ENCODE results near the gene LRRC4. TPM values are rescaled to one million over a fixed set of nuclear protein-coding genes. Genes with fewer than 3 reads are reported as not detected.

The LRRC4 gene, protein sequence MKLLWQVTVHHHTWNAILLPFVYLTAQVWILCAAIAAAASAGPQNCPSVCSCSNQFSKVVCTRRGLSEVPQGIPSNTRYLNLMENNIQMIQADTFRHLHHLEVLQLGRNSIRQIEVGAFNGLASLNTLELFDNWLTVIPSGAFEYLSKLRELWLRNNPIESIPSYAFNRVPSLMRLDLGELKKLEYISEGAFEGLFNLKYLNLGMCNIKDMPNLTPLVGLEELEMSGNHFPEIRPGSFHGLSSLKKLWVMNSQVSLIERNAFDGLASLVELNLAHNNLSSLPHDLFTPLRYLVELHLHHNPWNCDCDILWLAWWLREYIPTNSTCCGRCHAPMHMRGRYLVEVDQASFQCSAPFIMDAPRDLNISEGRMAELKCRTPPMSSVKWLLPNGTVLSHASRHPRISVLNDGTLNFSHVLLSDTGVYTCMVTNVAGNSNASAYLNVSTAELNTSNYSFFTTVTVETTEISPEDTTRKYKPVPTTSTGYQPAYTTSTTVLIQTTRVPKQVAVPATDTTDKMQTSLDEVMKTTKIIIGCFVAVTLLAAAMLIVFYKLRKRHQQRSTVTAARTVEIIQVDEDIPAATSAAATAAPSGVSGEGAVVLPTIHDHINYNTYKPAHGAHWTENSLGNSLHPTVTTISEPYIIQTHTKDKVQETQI
- total RNA-seq, result 0.23 to 0.94 TPM (median 0.32 TPM) in 3 replicates
- long read RNA-seq, result 0 reads

DNA sequence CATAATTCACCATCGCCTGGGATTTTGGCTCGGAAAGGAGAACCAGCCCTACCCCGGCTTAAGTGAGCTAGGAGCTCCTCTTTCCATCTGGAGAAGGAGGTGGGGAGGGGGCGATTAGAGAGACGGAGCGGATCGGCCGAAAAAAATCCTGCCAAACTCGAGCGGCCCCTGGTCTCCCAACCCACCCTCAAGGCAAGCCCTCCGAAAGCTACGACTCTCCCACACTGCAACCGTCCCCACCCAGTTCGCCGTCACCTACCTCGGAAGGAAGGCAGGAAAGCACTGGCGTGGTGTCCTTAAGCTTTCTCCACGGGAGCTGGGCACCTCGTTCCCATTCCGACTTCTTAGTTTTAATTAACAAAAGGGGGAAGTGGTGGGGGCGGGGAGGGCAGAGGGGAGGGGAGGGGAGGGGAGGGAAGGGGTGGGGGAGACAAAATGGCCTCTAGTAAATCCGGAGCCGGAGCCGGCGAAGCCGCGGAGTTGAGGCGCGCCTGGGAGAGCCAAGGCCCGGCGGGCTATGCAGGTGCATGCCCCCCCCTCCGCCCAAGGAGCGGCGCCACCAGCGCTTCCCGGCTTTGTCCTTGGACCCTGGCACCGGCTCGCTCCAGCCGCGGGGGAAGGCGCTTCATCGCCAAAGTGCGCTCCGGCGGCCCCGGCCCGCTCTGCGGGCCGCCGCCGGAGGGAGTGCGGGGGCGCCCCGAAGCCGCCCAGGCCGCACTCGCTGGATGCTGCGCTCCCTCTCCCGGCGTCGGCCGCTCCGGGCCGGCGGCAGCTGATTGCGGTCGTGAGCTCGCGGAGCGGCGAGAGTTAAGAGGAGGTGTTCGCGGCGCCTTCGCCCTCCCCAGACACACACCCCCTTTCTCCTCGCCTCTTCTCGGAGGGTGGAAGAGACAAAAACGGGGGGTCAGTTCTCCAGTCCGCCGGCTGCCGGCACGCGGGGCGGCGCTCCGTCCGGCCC, at the start of gene LRRC4:
LRRC4 (minus strand) TSS at position 784 of the 958 bp plus-strand sequence. CDS start 797 bp downstream, outside the sequence.
- no peak for DNase-seq (ENCODE audit: low spot score)
- TF ChIP-seq, protein P1, sequence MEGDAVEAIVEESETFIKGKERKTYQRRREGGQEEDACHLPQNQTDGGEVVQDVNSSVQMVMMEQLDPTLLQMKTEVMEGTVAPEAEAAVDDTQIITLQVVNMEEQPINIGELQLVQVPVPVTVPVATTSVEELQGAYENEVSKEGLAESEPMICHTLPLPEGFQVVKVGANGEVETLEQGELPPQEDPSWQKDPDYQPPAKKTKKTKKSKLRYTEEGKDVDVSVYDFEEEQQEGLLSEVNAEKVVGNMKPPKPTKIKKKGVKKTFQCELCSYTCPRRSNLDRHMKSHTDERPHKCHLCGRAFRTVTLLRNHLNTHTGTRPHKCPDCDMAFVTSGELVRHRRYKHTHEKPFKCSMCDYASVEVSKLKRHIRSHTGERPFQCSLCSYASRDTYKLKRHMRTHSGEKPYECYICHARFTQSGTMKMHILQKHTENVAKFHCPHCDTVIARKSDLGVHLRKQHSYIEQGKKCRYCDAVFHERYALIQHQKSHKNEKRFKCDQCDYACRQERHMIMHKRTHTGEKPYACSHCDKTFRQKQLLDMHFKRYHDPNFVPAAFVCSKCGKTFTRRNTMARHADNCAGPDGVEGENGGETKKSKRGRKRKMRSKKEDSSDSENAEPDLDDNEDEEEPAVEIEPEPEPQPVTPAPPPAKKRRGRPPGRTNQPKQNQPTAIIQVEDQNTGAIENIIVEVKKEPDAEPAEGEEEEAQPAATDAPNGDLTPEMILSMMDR (IDR thresholded peaks at IDR 0.05), result no peak
- Mint-ChIP-seq H3K9me3 (ENCODE audit: low read depth) (no peaks in the 10 kb centered on the region), H3K27ac (ENCODE audit: unreplicated experiment) (peak within 1 kb of the TSS; percentile 63), H3K4me1 (ENCODE audit: low read depth) (peaks cover 16% of the 10 kb centered on the region), H3K27me3 (ENCODE audit: low read depth) (no peaks in the 10 kb centered on the region), H3K4me3 (ENCODE audit: unreplicated experiment) (peak within 1 kb of the TSS; percentile 74), H3K36me3 (ENCODE audit: low read depth) (peaks cover 4% of the 10 kb centered on the region)

DNA sequence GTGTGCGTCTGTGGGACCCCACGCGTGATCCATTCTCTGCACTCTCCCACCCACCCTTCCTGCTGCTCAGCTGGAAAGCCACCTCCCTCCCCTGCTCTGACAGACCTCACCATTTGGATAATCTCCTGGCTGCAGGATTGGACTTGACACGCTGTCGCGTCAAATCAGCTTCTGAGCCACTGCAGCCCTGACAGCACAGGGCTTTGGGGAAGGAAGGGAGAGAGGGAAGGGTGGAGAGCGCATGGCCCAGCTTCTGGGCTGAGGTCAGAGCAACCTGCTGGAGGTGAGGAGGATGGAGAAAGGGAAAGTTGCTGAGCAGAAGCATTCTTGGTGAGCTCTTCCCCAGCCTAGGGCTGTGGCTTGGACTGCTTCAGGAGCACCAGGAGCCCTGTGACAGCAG, 48.9 kb upstream of the LRRC4 start:
- DNase-seq (ENCODE audit: low spot score), result no peak
- Mint-ChIP-seq H3K27me3 (ENCODE audit: low read depth) (no peaks in the 10 kb centered on the region), H3K4me1 (ENCODE audit: low read depth) (peaks cover 6% of the 10 kb centered on the region), H3K9me3 (ENCODE audit: low read depth) (no peaks in the 10 kb centered on the region), H3K36me3 (ENCODE audit: low read depth) (peaks cover 12% of the 10 kb centered on the region), H3K27ac (ENCODE audit: unreplicated experiment) (no peak overlapping the region), H3K4me3 (ENCODE audit: unreplicated experiment) (no peak overlapping the region)
- TF ChIP-seq, protein P1 (IDR thresholded peaks at IDR 0.05), result no peak

DNA sequence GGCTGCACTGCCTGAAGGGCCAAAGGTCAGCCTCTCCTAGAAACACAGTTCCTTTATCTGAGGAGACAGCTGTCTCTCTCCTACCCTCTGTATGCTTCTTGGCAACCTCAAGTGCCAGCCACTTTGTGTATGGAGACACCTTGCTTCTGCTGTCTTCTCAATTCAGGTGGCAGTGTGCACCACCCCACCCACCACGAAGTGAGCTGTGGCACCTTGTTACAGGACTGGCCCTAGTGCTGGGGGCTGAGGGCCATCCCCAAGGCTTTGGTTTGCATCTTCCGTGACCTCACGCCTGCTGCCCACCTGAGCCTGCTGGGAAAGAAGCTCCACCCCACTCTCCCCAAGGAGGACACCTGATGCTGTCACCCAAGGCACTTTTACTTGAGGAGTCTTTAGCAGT, 47.1 kb upstream of the LRRC4 start:
- Mint-ChIP-seq H3K36me3 (ENCODE audit: low read depth) (peaks cover 10% of the 10 kb centered on the region), H3K9me3 (ENCODE audit: low read depth) (no peaks in the 10 kb centered on the region), H3K27ac (ENCODE audit: unreplicated experiment) (no peak overlapping the region), H3K4me1 (ENCODE audit: low read depth) (peaks cover 5% of the 10 kb centered on the region), H3K4me3 (ENCODE audit: unreplicated experiment) (no peak overlapping the region), H3K27me3 (ENCODE audit: low read depth) (no peaks in the 10 kb centered on the region)
- peak; percentile 70 for DNase-seq (ENCODE audit: low spot score)
- TF ChIP-seq, protein P1 (IDR thresholded peaks at IDR 0.05), result no peak

DNA sequence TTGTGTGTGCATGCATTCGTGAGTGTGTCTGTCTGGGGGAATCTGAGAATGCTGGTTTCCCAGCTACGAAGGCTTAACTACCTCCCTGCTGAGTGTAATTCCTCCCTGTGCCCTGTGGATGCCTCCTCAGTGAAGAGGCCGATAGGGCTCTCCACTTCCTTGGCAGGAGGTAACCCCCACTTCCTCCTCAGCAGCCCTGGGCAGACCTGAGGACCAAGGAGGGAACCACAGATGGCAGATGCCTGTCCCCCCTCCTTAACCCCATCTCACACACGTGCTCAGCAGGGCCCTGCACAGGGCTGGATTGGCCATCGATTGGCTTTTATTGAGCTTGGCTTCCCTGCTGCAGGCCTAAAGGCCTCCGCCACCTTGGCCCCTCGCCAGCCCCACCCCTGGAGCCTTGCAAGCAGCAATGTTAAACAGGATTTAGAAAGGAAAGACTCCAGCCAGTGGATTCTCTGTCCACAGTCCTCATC, 45.6 kb upstream of the LRRC4 start:
- no peak for DNase-seq (ENCODE audit: low spot score)
- Mint-ChIP-seq H3K9me3 (ENCODE audit: low read depth) (no peaks in the 10 kb centered on the region), H3K4me1 (ENCODE audit: low read depth) (peaks cover 3% of the 10 kb centered on the region), H3K4me3 (ENCODE audit: unreplicated experiment) (no peak overlapping the region), H3K27ac (ENCODE audit: unreplicated experiment) (no peak overlapping the region), H3K27me3 (ENCODE audit: low read depth) (no peaks in the 10 kb centered on the region), H3K36me3 (ENCODE audit: low read depth) (peaks cover 10% of the 10 kb centered on the region)
- TF ChIP-seq, protein P1 (IDR thresholded peaks at IDR 0.05), result no peak
